Neural crest cell (in vitro differentiated cells): ENCODE measurements around the gene CCDC7. TPM values are rescaled to one million over a fixed set of nuclear protein-coding genes. Genes with fewer than 3 reads are reported as not detected.
"Not testable (repeated sequence)": the region's sequence is repeated elsewhere in the genome, so short reads cannot be mapped to it uniquely, and the experiment has no call there.

Source experiments
- DNase-seq: peaks from one replicate; pipeline ENCODE4 v3.0.0; 2021; ENCODE audit warnings: low read depth, mixed read lengths, low spot score
- H3K27ac Mint-ChIP-seq: one replicate; pipeline ENCODE4 v1.8.0; 2021; ENCODE audit warnings: mild to moderate bottlenecking, mixed read lengths; ENCODE audit not compliant: unreplicated experiment
- H3K27me3 Mint-ChIP-seq: 2 replicates; pipeline ENCODE4 v1.8.0; 2021; ENCODE audit warnings: low read depth, mild to moderate bottlenecking, mixed read lengths
- H3K36me3 Mint-ChIP-seq: 2 replicates; pipeline ENCODE4 v1.8.0; 2021; ENCODE audit warnings: low read depth, mild to moderate bottlenecking, mixed read lengths
- H3K4me1 Mint-ChIP-seq: 2 replicates; pipeline ENCODE4 v1.8.0; 2021; ENCODE audit warnings: mixed read lengths
- H3K4me3 Mint-ChIP-seq: one replicate; pipeline ENCODE4 v1.8.0; 2021; ENCODE audit warnings: mild to moderate bottlenecking, mixed read lengths
- H3K9me3 Mint-ChIP-seq: 2 replicates; pipeline ENCODE4 v1.8.0; 2021; ENCODE audit warnings: mixed read lengths
- long read RNA-seq: library from polyadenylated mRNA; unstranded; transcript quantifications from one replicate; pipeline ENCODE4 v2.0.0, GENCODE V29; 2020
- total RNA-seq: library from RNA; stranded (reverse); gene quantifications from 2 replicates; pipeline ENCODE4 v1.2.1, GENCODE V29; 2021
- TF ChIP-seq, protein P1 (sequence below): fragments of 200-600 bp; sonication (generic); conservative IDR thresholded peaks from 2 replicates; pipeline ENCODE4 v1.5.0; 2021; ENCODE audit warnings: antibody characterized with exemption, mild to moderate bottlenecking

The CCDC7 gene
- 5.2 and 5.4 TPM in 2 replicates for total RNA-seq
- long read RNA-seq, partial matches to known transcripts = 0 of 1 reads
- long read RNA-seq, other reads (novel, unspliced or antisense) = 1 of 1 reads

- Mint-ChIP-seq H3K4me1 (peaks cover 17% of the 10 kb centered on the region), H3K9me3 (peaks cover 4% of the 10 kb centered on the region), H3K36me3 (no peaks in the 10 kb centered on the region), H3K4me3 (peak within 1 kb of the TSS; percentile 90), H3K27ac (peak within 1 kb of the TSS; percentile 97), H3K27me3 (peaks cover 13% of the 10 kb centered on the region)
- TF ChIP-seq, protein P1, sequence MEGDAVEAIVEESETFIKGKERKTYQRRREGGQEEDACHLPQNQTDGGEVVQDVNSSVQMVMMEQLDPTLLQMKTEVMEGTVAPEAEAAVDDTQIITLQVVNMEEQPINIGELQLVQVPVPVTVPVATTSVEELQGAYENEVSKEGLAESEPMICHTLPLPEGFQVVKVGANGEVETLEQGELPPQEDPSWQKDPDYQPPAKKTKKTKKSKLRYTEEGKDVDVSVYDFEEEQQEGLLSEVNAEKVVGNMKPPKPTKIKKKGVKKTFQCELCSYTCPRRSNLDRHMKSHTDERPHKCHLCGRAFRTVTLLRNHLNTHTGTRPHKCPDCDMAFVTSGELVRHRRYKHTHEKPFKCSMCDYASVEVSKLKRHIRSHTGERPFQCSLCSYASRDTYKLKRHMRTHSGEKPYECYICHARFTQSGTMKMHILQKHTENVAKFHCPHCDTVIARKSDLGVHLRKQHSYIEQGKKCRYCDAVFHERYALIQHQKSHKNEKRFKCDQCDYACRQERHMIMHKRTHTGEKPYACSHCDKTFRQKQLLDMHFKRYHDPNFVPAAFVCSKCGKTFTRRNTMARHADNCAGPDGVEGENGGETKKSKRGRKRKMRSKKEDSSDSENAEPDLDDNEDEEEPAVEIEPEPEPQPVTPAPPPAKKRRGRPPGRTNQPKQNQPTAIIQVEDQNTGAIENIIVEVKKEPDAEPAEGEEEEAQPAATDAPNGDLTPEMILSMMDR = peak; percentile 44
- peak; percentile 69 for DNase-seq
These were observed at the start of gene CCDC7 for GRCh38 chr10:32445740-32446535. TSS of gene CCDC7 (plus strand) at chr10:32446140. CDS start at chr10:32451643, 5,503 bp downstream.

- not testable (repeated sequence) for H3K27me3 Mint-ChIP-seq, H3K9me3 Mint-ChIP-seq, H3K36me3 Mint-ChIP-seq, H3K4me1 Mint-ChIP-seq, H3K27ac Mint-ChIP-seq, DNase-seq, H3K4me3 Mint-ChIP-seq
These were observed 48.8 kb upstream of the CCDC7 start for GRCh38 chr10:32397163-32397562.

DNA sequence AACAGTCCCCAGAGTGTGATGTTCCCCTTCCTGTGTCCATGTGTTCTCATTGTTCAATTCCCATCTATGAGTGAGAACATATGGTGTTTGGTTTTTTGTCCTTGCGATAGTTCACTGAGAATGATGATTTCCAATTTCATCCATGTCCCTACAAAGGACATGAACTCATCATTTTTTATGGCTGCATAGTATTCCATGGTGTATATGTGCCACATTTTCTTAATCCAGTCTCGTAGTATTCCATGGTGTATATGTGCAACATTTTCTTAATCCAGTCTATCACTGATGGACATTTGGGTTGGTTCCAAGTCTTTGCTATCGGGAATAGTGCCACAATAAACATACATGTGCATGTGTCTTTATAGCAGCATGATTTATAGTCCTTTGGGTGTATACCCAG is 46.2 kb upstream of the CCDC7 start:
- H3K4me1 Mint-ChIP-seq, H3K27me3 Mint-ChIP-seq, H3K36me3 Mint-ChIP-seq, H3K4me3 Mint-ChIP-seq, H3K9me3 Mint-ChIP-seq, H3K27ac Mint-ChIP-seq, DNase-seq: not testable (repeated sequence)

GRCh38 chr10:32400961-32401360 is 45.0 kb upstream of the CCDC7 start:
- no peak overlapping the region for H3K4me3 Mint-ChIP-seq
- H3K4me1 Mint-ChIP-seq = no peaks in the 10 kb centered on the region
- TF ChIP-seq, protein P1 = no peak
- no peaks in the 10 kb centered on the region for H3K36me3 Mint-ChIP-seq
- no peaks in the 10 kb centered on the region for H3K9me3 Mint-ChIP-seq
- no peak for DNase-seq
- H3K27ac Mint-ChIP-seq = no peak overlapping the region
- no peaks in the 10 kb centered on the region for H3K27me3 Mint-ChIP-seq

GRCh38 chr10:32402499-32402898 is 43.4 kb upstream of the CCDC7 start:
- no peak overlapping the region for H3K27ac Mint-ChIP-seq
- no peak for DNase-seq
- no peaks in the 10 kb centered on the region for H3K27me3 Mint-ChIP-seq
- no peaks in the 10 kb centered on the region for H3K4me1 Mint-ChIP-seq
- H3K36me3 Mint-ChIP-seq = no peaks in the 10 kb centered on the region
- TF ChIP-seq, protein P1 = no peak
- no peak overlapping the region for H3K4me3 Mint-ChIP-seq
- H3K9me3 Mint-ChIP-seq = no peaks in the 10 kb centered on the region

DNA sequence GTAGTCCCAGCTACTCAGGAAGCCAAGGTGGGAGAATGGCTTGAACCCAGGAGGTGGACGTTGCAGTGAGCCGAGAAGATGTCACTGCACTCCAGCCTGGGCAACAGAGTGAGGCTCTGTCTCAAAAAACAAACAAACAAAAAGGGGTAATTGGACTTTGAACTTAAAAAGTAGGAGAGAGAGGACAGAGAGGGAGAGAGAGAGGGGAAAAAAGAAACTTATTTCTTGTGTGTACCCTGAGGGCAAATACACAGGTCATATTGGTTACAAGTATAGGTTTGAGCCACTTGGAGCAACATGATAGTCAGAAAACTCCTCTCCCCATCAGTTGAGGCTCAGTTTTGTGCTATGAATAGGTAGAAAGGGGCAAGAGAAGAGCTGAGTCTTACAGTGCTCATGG is 42.8 kb upstream of the CCDC7 start:
- Mint-ChIP-seq H3K4me3 (no peak overlapping the region), H3K4me1 (no peaks in the 10 kb centered on the region), H3K27ac (no peak overlapping the region), H3K9me3 (no peaks in the 10 kb centered on the region), H3K27me3 (no peaks in the 10 kb centered on the region), H3K36me3 (no peaks in the 10 kb centered on the region)
- DNase-seq = no peak
- TF ChIP-seq, protein P1 = no peak
